Measurements from ENCODE around the gene XPO6. TPM values are rescaled to one million over a fixed set of nuclear protein-coding genes. Genes with fewer than 3 reads are reported as not detected.

XPO6 gene
- polyA plus RNA-seq, 1 donor (not counting 4 experiments of a cell fraction or from before 2014, with no cell fraction given): 127 TPM

DNA sequence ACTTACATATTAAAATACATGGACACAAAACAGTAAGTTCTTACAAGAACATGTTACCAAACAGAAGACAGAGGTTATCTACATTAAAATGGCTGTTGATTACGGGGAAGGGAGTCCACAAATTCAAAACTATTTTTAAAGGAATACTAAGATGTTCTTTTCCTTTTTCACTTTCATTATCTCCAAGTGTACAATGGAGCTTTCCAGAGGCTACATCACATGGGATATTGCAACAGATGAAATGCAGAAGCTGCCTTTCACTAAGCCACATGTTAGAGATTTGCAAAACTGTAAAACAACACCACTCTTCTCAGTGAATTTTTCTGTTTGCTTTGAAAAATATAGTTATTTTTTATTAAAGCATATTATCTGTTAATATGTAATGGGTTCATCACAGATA lies 53.6 kb downstream of the XPO6 start:
- no peak overlapping the region for H3K4me2 ChIP-seq (ENCODE audit: control insufficient read depth, extremely low read depth, insufficient read depth, low read depth, low read length)

DNA sequence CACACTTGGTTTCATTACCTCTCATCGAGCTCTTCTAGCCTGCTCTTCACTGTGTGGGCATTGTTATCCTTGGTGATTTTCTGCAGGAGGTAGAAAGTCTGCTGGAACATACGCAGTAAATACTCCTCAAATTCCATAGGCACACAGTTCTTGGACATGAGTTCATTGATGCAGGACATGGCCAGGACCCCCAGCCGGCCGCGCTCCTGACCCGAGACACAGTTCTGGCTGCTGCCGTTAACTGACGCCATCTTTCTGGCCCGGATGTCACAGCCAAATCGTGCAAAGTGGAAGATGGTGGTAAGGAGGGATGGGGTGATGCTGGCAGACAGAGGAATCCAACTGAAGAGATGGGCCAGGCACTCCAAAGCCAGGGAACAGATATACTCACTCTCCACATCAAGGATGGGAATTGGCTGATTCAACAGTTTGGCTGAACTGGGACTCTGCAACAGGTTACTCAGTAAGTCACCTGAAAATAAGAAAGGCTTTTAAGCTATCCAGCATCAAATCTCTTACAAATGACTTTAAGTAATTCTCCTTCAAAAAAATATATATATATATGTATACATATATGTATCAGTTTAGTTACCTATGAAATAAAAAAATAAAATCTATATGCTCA lies 55.6 kb downstream of the XPO6 start:
- no peak overlapping the region for H3K9ac ChIP-seq (ENCODE audit: control insufficient read depth, extremely low read depth, insufficient read depth, low read length)
- peaks cover 22% of the 10 kb centered on the region for H3K79me2 ChIP-seq (ENCODE audit: control insufficient read depth, insufficient read depth, low read length)
- H4K20me1 ChIP-seq (ENCODE audit: control insufficient read depth, extremely low read depth, insufficient read depth, low read length): peaks cover 4% of the 10 kb centered on the region
- H3K4me2 ChIP-seq (ENCODE audit: control insufficient read depth, extremely low read depth, insufficient read depth, low read depth, low read length): no peak overlapping the region
- H3K27ac ChIP-seq (ENCODE audit: control insufficient read depth, insufficient read depth, low read length): no peak overlapping the region
- DNase-seq (ENCODE audit: low read depth, low spot score): no peak
- no peak overlapping the region for H3K4me3 ChIP-seq (ENCODE audit: control insufficient read depth in 2 of 3, extremely low read depth in 1 of 3, insufficient read depth in 2 of 3, low read depth in 1 of 3, low read length in 3 of 3)
- peaks cover 2% of the 10 kb centered on the region for H3K9me1 ChIP-seq (ENCODE audit: control insufficient read depth, extremely low read depth, insufficient read depth, low read length)
- H3K27me3 ChIP-seq (ENCODE audit: control insufficient read depth, extremely low read depth, insufficient read depth, low read length): no peaks in the 10 kb centered on the region
- dilution Hi-C loops (cut with MboI; ENCODE audit: extremely low pct_ligation_motif_present, low sequenced_read_pairs): no loop called here
- no peaks in the 10 kb centered on the region for H3K9me3 ChIP-seq (ENCODE audit: control insufficient read depth, low read depth, low read length)
- H3K4me1 ChIP-seq (ENCODE audit: control insufficient read depth, extremely low read depth, insufficient read depth, low read length): no peaks in the 10 kb centered on the region
- TF ChIP-seq, protein P1, sequence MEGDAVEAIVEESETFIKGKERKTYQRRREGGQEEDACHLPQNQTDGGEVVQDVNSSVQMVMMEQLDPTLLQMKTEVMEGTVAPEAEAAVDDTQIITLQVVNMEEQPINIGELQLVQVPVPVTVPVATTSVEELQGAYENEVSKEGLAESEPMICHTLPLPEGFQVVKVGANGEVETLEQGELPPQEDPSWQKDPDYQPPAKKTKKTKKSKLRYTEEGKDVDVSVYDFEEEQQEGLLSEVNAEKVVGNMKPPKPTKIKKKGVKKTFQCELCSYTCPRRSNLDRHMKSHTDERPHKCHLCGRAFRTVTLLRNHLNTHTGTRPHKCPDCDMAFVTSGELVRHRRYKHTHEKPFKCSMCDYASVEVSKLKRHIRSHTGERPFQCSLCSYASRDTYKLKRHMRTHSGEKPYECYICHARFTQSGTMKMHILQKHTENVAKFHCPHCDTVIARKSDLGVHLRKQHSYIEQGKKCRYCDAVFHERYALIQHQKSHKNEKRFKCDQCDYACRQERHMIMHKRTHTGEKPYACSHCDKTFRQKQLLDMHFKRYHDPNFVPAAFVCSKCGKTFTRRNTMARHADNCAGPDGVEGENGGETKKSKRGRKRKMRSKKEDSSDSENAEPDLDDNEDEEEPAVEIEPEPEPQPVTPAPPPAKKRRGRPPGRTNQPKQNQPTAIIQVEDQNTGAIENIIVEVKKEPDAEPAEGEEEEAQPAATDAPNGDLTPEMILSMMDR (optimal IDR thresholded peaks at IDR 0.05 in 1 of 3, IDR thresholded peaks at IDR 0.05 in 1 of 3, conservative IDR thresholded peaks at IDR 0.05 in 1 of 3; ENCODE audit: extremely low read depth in 1 of 3, insufficient read depth in 2 of 3, low read length in 3 of 3): no peak
- TF ChIP-seq EZH2 (IDR thresholded peaks at IDR 0.05; ENCODE audit: low read length): no peak
- FAIRE-seq: no peak
- H2AFZ ChIP-seq (ENCODE audit: control insufficient read depth, low read length): no peak overlapping the region
- H3K36me3 ChIP-seq (ENCODE audit: control insufficient read depth in 2 of 2, extremely low read depth in 1 of 2, insufficient read depth in 2 of 2, low read length in 2 of 2): peaks cover 16 to 22% of the 10 kb centered on the region in 2 experiments

More for the DNA sequence above, 53.6 kb downstream of the XPO6 start:
- H3K9me3 ChIP-seq (ENCODE audit: control insufficient read depth, low read depth, low read length): no peaks in the 10 kb centered on the region
- TF ChIP-seq, protein P1 (optimal IDR thresholded peaks at IDR 0.05 in 1 of 3, IDR thresholded peaks at IDR 0.05 in 1 of 3, conservative IDR thresholded peaks at IDR 0.05 in 1 of 3; ENCODE audit: extremely low read depth in 1 of 3, insufficient read depth in 2 of 3, low read length in 3 of 3): no peak
- TF ChIP-seq EZH2 (IDR thresholded peaks at IDR 0.05; ENCODE audit: low read length): no peak
- H3K4me1 ChIP-seq (ENCODE audit: control insufficient read depth, extremely low read depth, insufficient read depth, low read length): no peaks in the 10 kb centered on the region
- no peaks in the 10 kb centered on the region for H3K27me3 ChIP-seq (ENCODE audit: control insufficient read depth, extremely low read depth, insufficient read depth, low read length)
- H3K9me1 ChIP-seq (ENCODE audit: control insufficient read depth, extremely low read depth, insufficient read depth, low read length): no peaks in the 10 kb centered on the region
- H3K36me3 ChIP-seq (ENCODE audit: control insufficient read depth in 2 of 2, extremely low read depth in 1 of 2, insufficient read depth in 2 of 2, low read length in 2 of 2): peaks cover 15 to 16% of the 10 kb centered on the region in 2 experiments
- dilution Hi-C loops (cut with MboI; ENCODE audit: extremely low pct_ligation_motif_present, low sequenced_read_pairs): no loop called here
- H2AFZ ChIP-seq (ENCODE audit: control insufficient read depth, low read length): no peak overlapping the region
- no peak overlapping the region for H3K9ac ChIP-seq (ENCODE audit: control insufficient read depth, extremely low read depth, insufficient read depth, low read length)
- peaks cover 38% of the 10 kb centered on the region for H3K79me2 ChIP-seq (ENCODE audit: control insufficient read depth, insufficient read depth, low read length)
- FAIRE-seq: no peak
- H4K20me1 ChIP-seq (ENCODE audit: control insufficient read depth, extremely low read depth, insufficient read depth, low read length): peaks cover 4% of the 10 kb centered on the region
- no peak overlapping the region for H3K4me3 ChIP-seq (ENCODE audit: control insufficient read depth in 2 of 3, extremely low read depth in 1 of 3, insufficient read depth in 2 of 3, low read depth in 1 of 3, low read length in 3 of 3)
- DNase-seq (ENCODE audit: low read depth, low spot score): no peak
- H3K27ac ChIP-seq (ENCODE audit: control insufficient read depth, insufficient read depth, low read length): no peak overlapping the region
